Stomach (tissue), 4 donors: ENCODE measurements around the gene GABRR3.

ENCODE experiments used
- POLR2A ChIP-seq, 4 donors: fragments of 450-650 bp; IDR thresholded peaks; one replicate each; pipeline ENCODE4 v1.6.1; 2016; ENCODE audit warnings: antibody characterized with exemption in 4 of 4, control low read depth in 2 of 4, mild to moderate bottlenecking in 1 of 4, moderate library complexity in 1 of 4
- TF ChIP-seq, protein P1 (sequence below), 7 experiments: fragments of 450-650 bp in 4 of 7; fragments of 200-600 bp in 3 of 7; sonication (generic) in 3 of 7; IDR thresholded peaks; one replicate each; pipeline ENCODE4 v1.5.1; 2016 to 2019; ENCODE audit warnings: antibody characterized with exemption in 7 of 7, control low read depth in 2 of 7, mild to moderate bottlenecking in 1 of 7

DNA sequence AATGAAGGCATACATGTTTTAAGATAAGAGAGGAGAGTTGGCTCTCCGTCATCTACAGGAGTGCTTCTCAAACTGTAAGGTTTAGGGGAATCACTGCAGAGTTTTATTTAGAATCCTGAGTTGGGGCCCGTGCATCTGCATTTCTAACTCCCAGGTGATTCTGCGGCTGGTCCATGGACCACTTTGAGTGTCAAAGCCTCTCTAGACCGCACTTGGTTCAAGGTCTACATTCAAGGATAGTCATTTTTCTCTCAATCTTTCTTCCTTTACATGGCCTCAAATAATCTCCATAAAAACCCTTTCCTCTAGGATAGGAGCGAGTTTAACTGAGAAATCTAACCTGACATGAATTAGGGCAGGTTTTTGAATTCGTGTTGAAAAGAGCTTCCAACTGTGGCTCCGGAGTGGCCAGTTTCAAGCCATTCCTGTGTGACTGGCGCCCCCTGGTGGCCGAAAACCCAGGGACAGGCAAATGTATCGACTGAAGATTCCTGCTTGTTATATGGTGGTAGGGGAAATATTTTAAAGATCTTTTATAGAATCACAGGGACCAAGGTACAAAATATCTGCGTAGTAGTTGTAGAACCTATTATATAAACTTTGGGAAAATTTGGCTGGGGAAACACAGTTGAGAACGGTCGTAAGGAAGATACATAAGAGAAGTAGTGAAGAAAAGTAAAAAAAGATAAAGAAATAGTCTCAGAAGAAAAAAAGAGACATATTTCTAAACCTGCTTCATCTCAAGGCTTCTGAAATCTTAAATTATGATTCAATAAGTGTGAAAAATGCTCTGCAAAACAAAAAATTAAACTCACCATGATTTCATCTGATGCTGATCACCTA lies 11.9 kb downstream of the GABRR3 start:
- TF ChIP-seq, protein P1, sequence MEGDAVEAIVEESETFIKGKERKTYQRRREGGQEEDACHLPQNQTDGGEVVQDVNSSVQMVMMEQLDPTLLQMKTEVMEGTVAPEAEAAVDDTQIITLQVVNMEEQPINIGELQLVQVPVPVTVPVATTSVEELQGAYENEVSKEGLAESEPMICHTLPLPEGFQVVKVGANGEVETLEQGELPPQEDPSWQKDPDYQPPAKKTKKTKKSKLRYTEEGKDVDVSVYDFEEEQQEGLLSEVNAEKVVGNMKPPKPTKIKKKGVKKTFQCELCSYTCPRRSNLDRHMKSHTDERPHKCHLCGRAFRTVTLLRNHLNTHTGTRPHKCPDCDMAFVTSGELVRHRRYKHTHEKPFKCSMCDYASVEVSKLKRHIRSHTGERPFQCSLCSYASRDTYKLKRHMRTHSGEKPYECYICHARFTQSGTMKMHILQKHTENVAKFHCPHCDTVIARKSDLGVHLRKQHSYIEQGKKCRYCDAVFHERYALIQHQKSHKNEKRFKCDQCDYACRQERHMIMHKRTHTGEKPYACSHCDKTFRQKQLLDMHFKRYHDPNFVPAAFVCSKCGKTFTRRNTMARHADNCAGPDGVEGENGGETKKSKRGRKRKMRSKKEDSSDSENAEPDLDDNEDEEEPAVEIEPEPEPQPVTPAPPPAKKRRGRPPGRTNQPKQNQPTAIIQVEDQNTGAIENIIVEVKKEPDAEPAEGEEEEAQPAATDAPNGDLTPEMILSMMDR (IDR thresholded peaks at IDR 0.05) = peak in 6 of 7 experiments; percentile 84 to 99 (median 92)
- TF ChIP-seq POLR2A (IDR thresholded peaks at IDR 0.05) = no peak
